ENCODE results near the gene LRRK2. TPM values are rescaled to one million over a fixed set of nuclear protein-coding genes. Genes with fewer than 3 reads are reported as not detected.

Gene LRRK2
- total RNA-seq, 6 donors from 2014 or later, result 232 to 719 (median 390) TPM

GRCh38 chr12:40188558-40189320 is 36.1 kb upstream of the LRRK2 start:
- DNase-seq, result no peak
- no peak for ATAC-seq (ENCODE audit: low FRiP score in 2 of 2)
- Histone ChIP-seq H3K27me3 (no peaks in the 10 kb centered on the region), H3K4me3 (no peak overlapping the region), H3K36me3 (no peaks in the 10 kb centered on the region), H3K27ac (no peak overlapping the region), H3K4me1 (peaks cover 0 to 12% (median 4%) of the 10 kb centered on the region in 4 donors), H3K9me3 (peaks cover 0 to 8% (median 0%) of the 10 kb centered on the region in 4 donors)
- 73 to 81% methylated on average over 6 of the region's 6 CpGs for WGBS, 2 donors
- TF ChIP-seq POLR2A (IDR thresholded peaks at IDR 0.05) (no peak), CTCF (IDR thresholded peaks at IDR 0.05) (no peak), POLR2AphosphoS5 (IDR thresholded peaks at IDR 0.05) (no peak), EP300 (IDR thresholded peaks at IDR 0.05) (no peak)

- WGBS, 2 donors, result 85 to 89% methylated on average over 6 of the region's 6 CpGs
- ATAC-seq (ENCODE audit: low FRiP score in 2 of 2), result no peak
- Histone ChIP-seq H3K36me3 (no peaks in the 10 kb centered on the region), H3K27me3 (no peaks in the 10 kb centered on the region), H3K4me1 (peaks cover 0 to 17% (median 4%) of the 10 kb centered on the region in 4 donors), H3K9me3 (peaks cover 0 to 8% (median 0%) of the 10 kb centered on the region in 4 donors), H3K27ac (peak overlapping the region in 1 of 4 donors; percentile 19), H3K4me3 (no peak overlapping the region)
- no peak for TF ChIP-seq POLR2AphosphoS5 (IDR thresholded peaks at IDR 0.05)
- TF ChIP-seq EP300 (IDR thresholded peaks at IDR 0.05), result no peak
- TF ChIP-seq POLR2A (IDR thresholded peaks at IDR 0.05), result no peak
- no peak for TF ChIP-seq CTCF (IDR thresholded peaks at IDR 0.05)
- peak in 1 of 2 donors; percentile 29 for DNase-seq
Observed at GRCh38 chr12:40192704-40193255, 32.0 kb upstream of the LRRK2 start.

GRCh38 chr12:40194846-40195245 is 30.0 kb upstream of the LRRK2 start:
- TF ChIP-seq EP300 (IDR thresholded peaks at IDR 0.05) (no peak), CTCF (IDR thresholded peaks at IDR 0.05) (no peak), POLR2A (IDR thresholded peaks at IDR 0.05) (no peak), POLR2AphosphoS5 (IDR thresholded peaks at IDR 0.05) (no peak)
- WGBS, 2 donors, result 81 to 87% methylated on average over 3 of the region's 3 CpGs
- H3K27ac ChIP-seq, result peak overlapping the region in 3 of 4 donors; percentile 7 to 73 (median 27)
- no peak for ATAC-seq (ENCODE audit: low FRiP score in 2 of 2)
- DNase-seq, result no peak
- H3K4me1 ChIP-seq, result peaks cover 0 to 17% (median 4%) of the 10 kb centered on the region in 4 donors
- no peak overlapping the region for H3K4me3 ChIP-seq
- no peaks in the 10 kb centered on the region for H3K27me3 ChIP-seq
- no peaks in the 10 kb centered on the region for H3K36me3 ChIP-seq
- no peaks in the 10 kb centered on the region for H3K9me3 ChIP-seq

- no peaks in the 10 kb centered on the region for H3K27me3 ChIP-seq
- no peaks in the 10 kb centered on the region for H3K9me3 ChIP-seq
- H3K4me3 ChIP-seq, result no peak overlapping the region
- no peak for TF ChIP-seq POLR2A (IDR thresholded peaks at IDR 0.05)
- no peak for TF ChIP-seq POLR2AphosphoS5 (IDR thresholded peaks at IDR 0.05)
- TF ChIP-seq EP300 (IDR thresholded peaks at IDR 0.05), result no peak
- no peak for TF ChIP-seq CTCF (IDR thresholded peaks at IDR 0.05)
- peaks cover 0 to 11% (median 2%) of the 10 kb centered on the region in 4 donors for H3K4me1 ChIP-seq
- H3K36me3 ChIP-seq, result no peaks in the 10 kb centered on the region
- WGBS, 2 donors, result 83 to 92% methylated on average over 4 of the region's 4 CpGs
- ATAC-seq (ENCODE audit: low FRiP score in 2 of 2) (no peak), DNase-seq (no peak)
- no peak overlapping the region for H3K27ac ChIP-seq
Observed at GRCh38 chr12:40197590-40197989, 27.2 kb upstream of the LRRK2 start.
